ENCODE results near the gene RTL10. TPM values are rescaled to one million over a fixed set of nuclear protein-coding genes. Genes with fewer than 3 reads are reported as not detected.

The RTL10 gene
- polyA plus RNA-seq, 1 donor = 24.5 TPM

GRCh38 chr22:19876941-19877625, 22.4 kb upstream of the RTL10 start:
- no peak for DNase-seq

GRCh38 chr22:19876314-19876940, 21.8 kb upstream of the RTL10 start:
- no peak for DNase-seq

- no peak for DNase-seq
These were observed 21.0 kb upstream of the RTL10 start for GRCh38 chr22:19875531-19876313.

- no peak for DNase-seq
These were observed 20.4 kb upstream of the RTL10 start for GRCh38 chr22:19875061-19875530.

- no peak for DNase-seq
These were observed 19.8 kb upstream of the RTL10 start for GRCh38 chr22:19874307-19875060.

- DNase-seq = no peak
These were observed 19.3 kb upstream of the RTL10 start for GRCh38 chr22:19873960-19874306.

GRCh38 chr22:19873138-19873959, 18.7 kb upstream of the RTL10 start:
- no peak for DNase-seq

DNA sequence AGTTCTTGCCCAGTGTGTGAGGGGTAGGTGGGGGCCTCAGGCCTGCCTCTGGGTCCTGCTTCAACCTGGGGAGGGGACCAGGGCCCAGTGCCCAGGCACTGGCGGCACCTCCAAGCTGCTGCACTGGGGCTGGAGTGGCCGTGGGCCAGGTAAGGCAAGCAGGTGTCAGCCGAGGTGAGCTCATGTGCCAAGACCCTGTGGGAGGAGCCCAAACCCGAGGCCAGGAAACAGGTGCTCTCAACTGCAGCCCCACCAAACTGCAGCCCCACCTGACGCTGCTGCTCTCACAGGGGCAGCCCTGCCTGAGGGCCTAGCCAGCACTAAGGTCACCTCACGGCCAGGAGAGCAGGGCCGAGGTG, 18.1 kb upstream of the RTL10 start:
- no peak for DNase-seq

DNA sequence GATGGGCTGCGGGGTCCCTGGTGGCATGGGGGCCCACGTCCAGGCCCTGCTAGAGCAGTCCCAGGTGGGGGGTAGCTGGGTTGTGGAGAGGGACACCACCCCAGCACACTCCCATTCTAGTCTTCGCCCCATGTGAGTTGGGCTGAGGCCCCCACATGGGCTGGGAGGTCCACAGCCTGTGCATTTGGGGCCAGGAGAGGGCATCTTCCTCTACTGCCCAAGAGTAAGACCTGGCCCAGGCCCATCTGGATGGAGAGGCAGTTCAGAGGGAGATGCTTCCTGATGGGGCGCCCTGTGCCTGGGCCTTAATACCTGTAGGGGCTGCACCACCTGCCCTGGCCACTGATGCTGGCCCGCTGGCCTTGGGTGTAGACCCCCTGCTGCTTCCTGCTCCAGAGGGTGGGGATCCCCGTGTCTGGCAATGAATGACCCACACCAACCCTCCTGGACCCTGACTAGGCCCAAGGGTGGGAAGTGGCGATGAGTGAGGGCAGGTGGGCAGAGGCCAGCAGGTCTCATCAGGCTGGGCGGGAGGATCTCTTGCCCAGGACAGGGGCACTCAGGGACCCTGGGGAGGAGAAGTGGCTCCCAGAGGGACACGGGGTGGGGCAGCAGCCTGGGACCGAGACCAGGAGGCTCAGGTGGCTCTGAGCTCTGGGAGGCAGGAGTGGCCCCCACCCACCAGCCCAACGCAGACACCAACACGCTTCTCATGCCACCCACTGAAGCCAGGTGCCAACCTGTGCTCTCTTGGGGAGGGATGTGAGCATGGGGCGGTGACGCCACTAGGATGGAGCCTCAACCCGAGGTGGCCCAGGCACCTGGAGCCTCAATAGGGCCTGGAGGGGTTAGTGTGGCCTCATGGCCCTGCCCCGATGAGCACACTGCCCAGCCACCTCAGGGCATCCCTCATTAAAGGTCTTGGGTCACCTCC, 17.4 kb upstream of the RTL10 start:
- DNase-seq = no peak

DNA sequence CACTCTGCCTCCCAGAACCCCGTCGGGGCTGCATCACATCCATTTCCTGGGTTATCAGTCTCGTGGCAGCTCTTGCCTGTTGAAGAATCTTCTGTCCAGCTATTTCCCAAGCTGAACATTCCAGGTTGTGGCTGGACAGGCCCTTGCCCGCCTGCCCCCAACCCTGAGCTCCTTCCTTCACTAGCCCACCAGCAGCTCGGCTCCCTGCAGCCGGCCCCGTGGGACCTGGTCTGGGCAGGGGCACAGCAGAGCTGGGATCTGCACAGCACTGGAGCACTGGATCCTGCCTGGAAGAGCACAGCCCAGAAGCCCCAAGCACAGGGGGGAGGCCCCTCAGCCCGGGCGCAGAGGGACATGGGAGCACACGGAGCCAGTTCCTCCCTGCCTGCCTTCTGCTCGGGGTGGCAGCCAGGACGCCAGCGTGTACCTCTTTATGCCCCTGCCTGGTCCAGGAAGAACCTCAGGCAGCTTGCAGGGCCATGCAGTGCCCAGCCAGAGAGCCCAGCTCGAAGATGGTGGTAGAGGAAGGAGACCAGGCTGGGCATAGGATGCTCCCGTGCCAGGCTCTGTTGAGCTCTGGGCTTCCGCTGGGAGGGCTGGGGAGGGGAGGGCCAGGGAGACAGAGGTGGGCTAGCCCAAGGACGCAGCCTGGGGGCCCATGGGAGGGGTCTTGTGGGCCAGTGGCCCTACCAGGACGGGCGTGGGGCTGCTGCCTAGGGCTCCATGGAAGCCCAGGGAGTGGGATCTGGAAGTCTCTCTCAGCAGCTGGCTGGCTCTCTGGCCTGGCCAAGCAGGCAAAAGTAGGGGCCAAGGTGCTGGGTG, 16.6 kb upstream of the RTL10 start:
- DNase-seq = no peak

- no peak for DNase-seq
These were observed 15.7 kb upstream of the RTL10 start for GRCh38 chr22:19870153-19871022.

- no peak for DNase-seq
These were observed 15.0 kb upstream of the RTL10 start for GRCh38 chr22:19869497-19870152.

DNA sequence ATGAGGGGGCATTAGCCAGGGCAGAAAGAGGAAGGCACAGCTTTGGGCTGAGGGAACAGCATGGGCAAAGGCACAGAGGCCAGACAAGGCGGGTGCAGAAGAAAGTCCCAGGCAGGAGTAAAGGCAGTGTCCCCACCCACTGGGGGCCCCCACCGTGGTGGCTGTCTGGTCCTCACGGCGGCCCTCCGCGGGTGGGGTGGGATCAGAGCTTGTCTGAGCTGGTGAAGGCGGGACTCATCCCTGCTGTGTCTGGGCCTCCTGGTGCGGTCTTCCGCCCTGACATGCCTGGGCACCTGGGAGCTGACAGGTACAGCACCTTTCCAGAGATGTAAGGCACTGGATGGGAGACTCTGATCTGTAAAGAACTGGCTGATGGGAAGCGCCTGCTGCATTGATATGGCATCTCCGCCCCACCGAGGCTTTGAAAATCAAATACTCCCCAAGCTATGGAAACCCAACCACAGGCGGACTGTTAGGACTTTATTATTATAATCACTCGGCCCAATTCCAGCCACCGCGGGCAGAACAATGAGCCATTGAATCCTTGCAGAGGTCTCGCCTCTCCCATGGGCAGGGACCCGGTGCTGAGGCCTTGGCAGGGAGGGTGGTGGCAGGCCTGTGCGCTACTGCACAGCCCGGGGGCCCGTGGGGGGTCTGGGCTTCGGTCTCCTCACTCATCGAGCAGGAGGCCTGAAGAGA, 14.2 kb upstream of the RTL10 start:
- DNase-seq = no peak

- DNase-seq = no peak
These were observed 13.7 kb upstream of the RTL10 start for GRCh38 chr22:19868333-19868732.

GRCh38 chr22:19867617-19868016, 12.9 kb upstream of the RTL10 start:
- no peak for DNase-seq

- DNase-seq = no peak
These were observed 12.0 kb upstream of the RTL10 start for GRCh38 chr22:19866665-19867009.

GRCh38 chr22:19865141-19865829, 10.6 kb upstream of the RTL10 start:
- no peak for DNase-seq

Data from left kidney (tissue), 2 donors.